Left lung (tissue), 14 donors: ENCODE results near the gene ANXA1. TPM values are rescaled to one million over a fixed set of nuclear protein-coding genes. Genes with fewer than 3 reads are reported as not detected.

Experiments used
- ATAC-seq: fragments of 200-7000 bp; cut with Tn5 transposase; one replicate; pipeline ENCODE4 v1.9.1; 2020; ENCODE audit warnings: moderate library complexity
- DNase-seq, 4 donors: peaks; one replicate each; pipeline ENCODE4 v3.0.0-alpha.2; 2013 to 2020
- H3K27ac ChIP-seq, 2 donors: fragments of 200-600 bp; sonication (generic) in 1 of 2; one replicate each; pipeline versions ENCODE4 v1.5.0 to v1.8.0; 2020 to 2021
- H3K27me3 ChIP-seq, 2 donors: fragments of 200-600 bp; sonication (generic) in 1 of 2; one replicate each; pipeline versions ENCODE4 v1.5.0 to v1.8.0; 2020 to 2021
- H3K36me3 ChIP-seq, 2 donors: fragments of 200-600 bp; sonication (generic) in 1 of 2; one replicate each; pipeline versions ENCODE4 v1.5.0 to v1.8.0; 2020 to 2021
- H3K4me1 ChIP-seq, 2 donors: fragments of 200-600 bp; one replicate each; pipeline ENCODE4 v1.8.0; 2021
- H3K4me3 ChIP-seq, 2 donors: fragments of 200-600 bp; sonication (generic) in 1 of 2; one replicate each; pipeline versions ENCODE4 v1.5.0 to v1.8.0; 2020 to 2021; ENCODE audit warnings: mild to moderate bottlenecking in 1 of 2
- H3K9me3 ChIP-seq, 2 donors: fragments of 200-600 bp; sonication (generic) in 1 of 2; one replicate each; pipeline versions ENCODE4 v1.5.0 to v1.8.0; 2020 to 2021
- intact Hi-C, 2 donors: fragments of 100-400 bp; cut with DNase I; formaldehyde crosslinking; loops; one replicate each; pipeline versions ENCODE4 v1.11.2 to v1.14.2; 2022
- long read RNA-seq, 12 donors: library from polyadenylated mRNA in 2 of 12; unstranded in 2 of 12; transcript quantifications; one replicate each; pipeline ENCODE4 v2.0.0 and lab custom pipeline, GENCODE V29; 2019 to 2026
- polyA plus RNA-seq, 6 donors: library from polyadenylated mRNA; unstranded; fragments of 120-200 nt; gene quantifications; one replicate each; pipeline ENCODE4 v1.2.1, GENCODE V29; 2013; ENCODE audit not compliant: insufficient read length in 6 of 6
- total RNA-seq, 2 donors: library from RNA; stranded (reverse); fragmentation: NEBNext Ultra II Directional; extraction: Animal tissue kit (Norgen Biotek cat#: 25700); gene quantifications; one replicate each; pipeline ENCODE4 v1.2.1, GENCODE V29; 2021
- TF ChIP-seq, protein P1 (sequence below), 2 donors: fragments of 200-600 bp; sonication (generic) in 1 of 2; IDR thresholded peaks; one replicate each; pipeline versions ENCODE4 v1.5.0 to v1.8.0; 2021; ENCODE audit warnings: antibody characterized with exemption in 2 of 2
- donor health status: DM: no; HTN: yes; CAD: no.
- donor health status: DM: no; HTN: no; CAD: no.

The ANXA1 gene, protein sequence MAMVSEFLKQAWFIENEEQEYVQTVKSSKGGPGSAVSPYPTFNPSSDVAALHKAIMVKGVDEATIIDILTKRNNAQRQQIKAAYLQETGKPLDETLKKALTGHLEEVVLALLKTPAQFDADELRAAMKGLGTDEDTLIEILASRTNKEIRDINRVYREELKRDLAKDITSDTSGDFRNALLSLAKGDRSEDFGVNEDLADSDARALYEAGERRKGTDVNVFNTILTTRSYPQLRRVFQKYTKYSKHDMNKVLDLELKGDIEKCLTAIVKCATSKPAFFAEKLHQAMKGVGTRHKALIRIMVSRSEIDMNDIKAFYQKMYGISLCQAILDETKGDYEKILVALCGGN
- total RNA-seq (100 to 1,000 TPM; 387 to 563 TPM), polyA plus RNA-seq (100 to 1,000 TPM in 1 of 6 donors, 10 to 100 TPM in 5; 63.2 to 103 (median 91.7) TPM)
- long read RNA-seq, donor 1, transcript ANXA1-201 (13 exons, 1,509 nt), result major isoform, 41 of 71 reads
- long read RNA-seq, donor 1, transcript ANXA1-205 (4 exons, 800 nt), result minor isoform, 6 of 71 reads
- long read RNA-seq, donor 1, partial matches to known transcripts, result 19 of 71 reads
- long read RNA-seq, donor 1, other reads (novel, unspliced or antisense), result 0 of 71 reads
- long read RNA-seq, donor 2, transcript ANXA1-201 (13 exons, 1,509 nt), result major isoform, 13 of 21 reads
- long read RNA-seq, donor 2, partial matches to known transcripts, result 5 of 21 reads
- long read RNA-seq, donor 2, other reads (novel, unspliced or antisense), result 0 of 21 reads
- long read RNA-seq, donor 3, transcript ANXA1-201 (13 exons, 1,509 nt), result major isoform, 23 of 23 reads
- long read RNA-seq, donor 3, partial matches to known transcripts, result 0 of 23 reads
- long read RNA-seq, donor 3, other reads (novel, unspliced or antisense), result 0 of 23 reads
- long read RNA-seq, donor 4, transcript ANXA1-201 (13 exons, 1,509 nt), result major isoform, 365 of 421 reads
- long read RNA-seq, donor 4, transcript ANXA1-202 (12 exons, 2,209 nt), result minor isoform, 12 of 421 reads
- long read RNA-seq, donor 4, partial matches to known transcripts, result 19 of 421 reads
- long read RNA-seq, donor 4, other reads (novel, unspliced or antisense), result 24 of 421 reads
- long read RNA-seq, donor 5, transcript ANXA1-207 (2 exons, 1,400 nt), result minor isoform, 5 of 49 reads
- long read RNA-seq, donor 5, transcript ANXA1-201 (13 exons, 1,509 nt), result major isoform, 34 of 49 reads
- long read RNA-seq, donor 5, partial matches to known transcripts, result 5 of 49 reads
- long read RNA-seq, donor 5, other reads (novel, unspliced or antisense), result 0 of 49 reads
- long read RNA-seq, donor 6, transcript ANXA1-201 (13 exons, 1,509 nt), result major isoform, 39 of 68 reads
- long read RNA-seq, donor 6, partial matches to known transcripts, result 26 of 68 reads
- long read RNA-seq, donor 6, other reads (novel, unspliced or antisense), result 0 of 68 reads
- long read RNA-seq, donor 7, transcript ANXA1-201 (13 exons, 1,509 nt), result major isoform, 12 of 13 reads
- long read RNA-seq, donor 7, partial matches to known transcripts, result 0 of 13 reads
- long read RNA-seq, donor 7, other reads (novel, unspliced or antisense), result 0 of 13 reads
- long read RNA-seq, donor 8, transcript ANXA1-201 (13 exons, 1,509 nt), result major isoform, 17 of 17 reads
- long read RNA-seq, donor 8, partial matches to known transcripts, result 0 of 17 reads
- long read RNA-seq, donor 8, other reads (novel, unspliced or antisense), result 0 of 17 reads
- long read RNA-seq, donor 9, result 0 reads
- long read RNA-seq, donor 10, transcript ANXA1-201 (13 exons, 1,509 nt), result major isoform, 735 of 808 reads
- long read RNA-seq, donor 10, transcript ANXA1-202 (12 exons, 2,209 nt), result minor isoform, 15 of 808 reads
- long read RNA-seq, donor 10, partial matches to known transcripts, result 20 of 808 reads
- long read RNA-seq, donor 10, other reads (novel, unspliced or antisense), result 38 of 808 reads
- long read RNA-seq, donor 11, transcript ANXA1-201 (13 exons, 1,509 nt), result major isoform, 33 of 49 reads
- long read RNA-seq, donor 11, partial matches to known transcripts, result 11 of 49 reads
- long read RNA-seq, donor 11, other reads (novel, unspliced or antisense), result 0 of 49 reads
- long read RNA-seq, donor 12, transcript ANXA1-201 (13 exons, 1,509 nt), result major isoform, 20 of 20 reads
- long read RNA-seq, donor 12, partial matches to known transcripts, result 0 of 20 reads
- long read RNA-seq, donor 12, other reads (novel, unspliced or antisense), result 0 of 20 reads

DNA sequence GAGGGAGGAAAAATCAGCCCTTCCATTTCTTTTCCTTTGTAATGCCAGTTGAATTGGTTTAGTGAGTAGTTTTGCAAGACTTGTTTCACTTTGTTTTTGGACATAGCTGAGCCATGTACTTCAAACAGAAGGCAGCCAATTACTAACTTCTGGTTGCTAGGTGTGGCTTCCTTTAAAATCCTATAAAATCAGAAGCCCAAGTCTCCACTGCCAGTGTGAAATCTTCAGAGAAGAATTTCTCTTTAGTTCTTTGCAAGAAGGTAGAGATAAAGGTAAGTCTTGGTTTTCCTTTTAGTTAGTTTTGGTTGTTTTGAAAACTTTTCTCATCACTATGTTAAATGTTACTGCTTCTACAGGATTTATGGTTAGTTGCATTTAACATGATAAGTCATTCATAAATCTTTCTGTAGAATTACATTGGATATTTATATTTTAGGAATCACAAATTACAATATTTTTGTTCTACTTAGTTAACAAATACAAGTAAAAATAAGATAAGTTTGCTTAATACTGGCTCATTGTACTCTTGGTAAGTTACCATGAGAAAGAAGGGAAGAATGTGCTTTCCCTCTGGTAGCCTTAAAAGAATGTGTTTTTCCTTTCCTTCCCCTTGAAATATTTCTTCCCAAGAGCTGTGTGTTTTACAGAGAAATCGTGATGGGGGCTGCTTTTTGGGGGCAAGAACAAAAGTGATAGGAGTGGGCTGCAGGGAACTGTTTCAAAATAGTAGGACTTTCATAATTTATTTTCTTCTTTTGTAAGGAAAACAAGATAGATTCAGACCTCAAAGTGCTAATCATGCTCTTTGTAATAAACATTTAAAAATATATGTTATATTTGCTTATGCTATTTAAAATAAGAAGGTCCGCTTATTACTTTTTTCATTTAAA, at the start of gene ANXA1:
TSS of gene ANXA1 (plus strand) at position 213 of the 890 bp plus-strand sequence. CDS start 6,671 bp downstream, outside the sequence.
- TF ChIP-seq, protein P1, sequence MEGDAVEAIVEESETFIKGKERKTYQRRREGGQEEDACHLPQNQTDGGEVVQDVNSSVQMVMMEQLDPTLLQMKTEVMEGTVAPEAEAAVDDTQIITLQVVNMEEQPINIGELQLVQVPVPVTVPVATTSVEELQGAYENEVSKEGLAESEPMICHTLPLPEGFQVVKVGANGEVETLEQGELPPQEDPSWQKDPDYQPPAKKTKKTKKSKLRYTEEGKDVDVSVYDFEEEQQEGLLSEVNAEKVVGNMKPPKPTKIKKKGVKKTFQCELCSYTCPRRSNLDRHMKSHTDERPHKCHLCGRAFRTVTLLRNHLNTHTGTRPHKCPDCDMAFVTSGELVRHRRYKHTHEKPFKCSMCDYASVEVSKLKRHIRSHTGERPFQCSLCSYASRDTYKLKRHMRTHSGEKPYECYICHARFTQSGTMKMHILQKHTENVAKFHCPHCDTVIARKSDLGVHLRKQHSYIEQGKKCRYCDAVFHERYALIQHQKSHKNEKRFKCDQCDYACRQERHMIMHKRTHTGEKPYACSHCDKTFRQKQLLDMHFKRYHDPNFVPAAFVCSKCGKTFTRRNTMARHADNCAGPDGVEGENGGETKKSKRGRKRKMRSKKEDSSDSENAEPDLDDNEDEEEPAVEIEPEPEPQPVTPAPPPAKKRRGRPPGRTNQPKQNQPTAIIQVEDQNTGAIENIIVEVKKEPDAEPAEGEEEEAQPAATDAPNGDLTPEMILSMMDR (IDR thresholded peaks at IDR 0.05), result no peak
- intact Hi-C loops, result no loop called here
- peak in 1 of 4 donors; percentile 62 for DNase-seq
- H3K27me3 ChIP-seq, result no peaks in the 10 kb centered on the region
- H3K27ac ChIP-seq, result peak within 1 kb of the TSS; percentile 86 to 93
- H3K36me3 ChIP-seq, result no peaks in the 10 kb centered on the region
- H3K4me1 ChIP-seq, result peaks cover 42 to 80% of the 10 kb centered on the region in 2 donors
- peak; percentile 82 for ATAC-seq
- no peaks in the 10 kb centered on the region for H3K9me3 ChIP-seq
- peak within 1 kb of the TSS; percentile 45 to 49 for H3K4me3 ChIP-seq

DNA sequence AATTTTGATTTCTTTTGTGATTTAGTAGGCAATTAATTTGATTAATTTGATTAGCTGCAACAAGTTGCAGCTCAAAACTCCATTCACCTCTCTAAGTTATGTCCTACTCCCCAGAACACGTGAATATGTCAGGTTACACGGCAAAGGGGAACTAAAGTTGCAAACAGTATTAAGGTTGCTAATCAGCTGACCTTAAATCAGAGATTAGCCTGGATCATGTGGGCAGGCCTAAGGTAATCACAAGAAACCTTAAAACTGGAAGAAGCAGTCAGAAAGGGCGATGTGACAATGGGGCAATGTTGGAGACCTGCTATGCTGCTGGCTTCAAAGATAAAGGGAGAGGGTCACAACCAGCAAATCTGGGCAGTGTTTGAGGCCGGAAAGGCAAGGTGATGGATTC, 47.3 kb upstream of the ANXA1 start:
- intact Hi-C loops, result no loop called here
- no peaks in the 10 kb centered on the region for H3K27me3 ChIP-seq
- H3K36me3 ChIP-seq, result no peaks in the 10 kb centered on the region
- TF ChIP-seq, protein P1 (IDR thresholded peaks at IDR 0.05), result no peak
- no peak overlapping the region for H3K4me3 ChIP-seq
- no peak overlapping the region for H3K27ac ChIP-seq
- DNase-seq, result no peak
- ATAC-seq, result no peak
- no peaks in the 10 kb centered on the region for H3K4me1 ChIP-seq
- H3K9me3 ChIP-seq, result no peaks in the 10 kb centered on the region

DNA sequence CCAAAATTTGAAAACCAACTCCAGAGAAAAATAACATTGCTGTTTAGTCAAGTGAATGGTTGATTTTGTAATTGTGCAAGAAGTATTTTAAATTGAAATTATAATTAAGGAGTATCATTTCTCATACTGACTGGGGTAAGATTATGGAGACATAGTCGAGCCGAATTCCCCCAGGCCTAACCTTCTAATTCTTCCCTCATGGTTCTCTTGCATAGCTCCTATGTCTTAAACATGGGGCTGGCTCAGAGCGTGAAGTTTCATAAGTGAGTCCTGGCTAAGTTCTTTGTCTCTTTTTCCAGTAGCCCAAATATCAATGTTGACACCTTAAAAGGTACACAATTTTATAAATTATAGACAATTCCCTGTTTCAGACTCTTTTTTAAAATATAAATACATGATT, 46.7 kb upstream of the ANXA1 start:
- Histone ChIP-seq H3K36me3 (no peaks in the 10 kb centered on the region), H3K9me3 (no peaks in the 10 kb centered on the region), H3K4me3 (no peak overlapping the region), H3K4me1 (no peaks in the 10 kb centered on the region), H3K27ac (no peak overlapping the region), H3K27me3 (no peaks in the 10 kb centered on the region)
- no peak for ATAC-seq
- intact Hi-C loops, result loop anchor here in 1 of 2 donors (5.0 kb wide), 1 partner anchor 77 kb away; no protein-coding TSS in a partner anchor
- TF ChIP-seq, protein P1 (IDR thresholded peaks at IDR 0.05), result no peak
- DNase-seq, result no peak
